HepG2 (cell line): ENCODE results near the gene CDC6. TPM values are rescaled to one million over a fixed set of nuclear protein-coding genes. Genes with fewer than 3 reads are reported as not detected.

ENCODE experiments used
- ARID2 ChIP-seq: sonication (generic); formaldehyde crosslinking; IDR thresholded peaks from 2 replicates; pipeline ENCODE4 v1.8.1; 2022; ENCODE audit warnings: mild to moderate bottlenecking, missing genetic modification reagents, borderline replicate concordance
- BCL3 ChIP-seq: sonication (generic); formaldehyde crosslinking; IDR thresholded peaks from 2 replicates; pipeline ENCODE4 v1.5.1; 2020; ENCODE audit warnings: mild to moderate bottlenecking, missing genetic modification reagents, moderate library complexity
- BCLAF1 ChIP-seq: fragments of 450-650 bp; IDR thresholded peaks from 2 replicates; pipeline ENCODE4 v1.6.1; 2017; ENCODE audit warnings: mild to moderate bottlenecking
- CHCHD3 ChIP-seq: sonication (generic); formaldehyde crosslinking; IDR thresholded peaks from 2 replicates; pipeline ENCODE4 v1.8.0; 2022; ENCODE audit warnings: mild to moderate bottlenecking, missing genetic modification reagents, moderate library complexity
- DRAP1 ChIP-seq: IDR thresholded peaks from 2 replicates; pipeline ENCODE4 v1.6.1; 2016; ENCODE audit warnings: missing genetic modification reagents, missing compliant biosample characterization
- FOSL2 ChIP-seq: sonication (generic); formaldehyde crosslinking; IDR thresholded peaks from 2 replicates; pipeline ENCODE4 v1.4.0; 2020; ENCODE audit warnings: missing genetic modification reagents
- HIC2 ChIP-seq: sonication (generic); formaldehyde crosslinking; IDR thresholded peaks from 2 replicates; pipeline ENCODE4 v1.9.0; 2022; ENCODE audit warnings: low read depth, missing genetic modification reagents
- HMG20A ChIP-seq: IDR thresholded peaks from 2 replicates; pipeline ENCODE4 v1.6.1; 2016; ENCODE audit warnings: borderline replicate concordance
- HNF4G ChIP-seq, 2 experiments: sonication (generic) in 1 of 2; formaldehyde crosslinking in 1 of 2; IDR thresholded peaks; 2 replicates each; pipeline versions ENCODE4 v1.4.0 to v1.6.1; 2011 to 2020; ENCODE audit warnings: borderline replicate concordance in 2 of 2, low read depth in 2 of 2, mild to moderate bottlenecking in 2 of 2, low read length in 1 of 2, missing genetic modification reagents in 1 of 2, moderate library complexity in 1 of 2
- PAX8 ChIP-seq: sonication (generic); formaldehyde crosslinking; IDR thresholded peaks from 2 replicates; pipeline ENCODE4 v1.8.0; 2022; ENCODE audit warnings: mild to moderate bottlenecking, missing genetic modification reagents, borderline replicate concordance
- PHF5A ChIP-seq: IDR thresholded peaks from one replicate; pipeline ENCODE4 v1.6.1; 2018; ENCODE audit warnings: low read depth, missing genetic modification reagents; ENCODE audit not compliant: unreplicated experiment
- RXRA ChIP-seq: sonication (generic); formaldehyde crosslinking; IDR thresholded peaks from 2 replicates; pipeline ENCODE4 v1.5.1; 2020; ENCODE audit warnings: missing genetic modification reagents
- SP1 ChIP-seq, 2 experiments: fragments of 450-650 bp in 1 of 2; sonication (generic) in 1 of 2; formaldehyde crosslinking in 1 of 2; IDR thresholded peaks; 2 replicates each; pipeline versions ENCODE4 v1.4.0 to v1.6.1; 2016 to 2020; ENCODE audit warnings: missing genetic modification reagents in 1 of 2
- TEF ChIP-seq: sonication (generic); formaldehyde crosslinking; IDR thresholded peaks from 2 replicates; pipeline ENCODE4 v1.5.0; 2020; ENCODE audit warnings: missing genetic modification reagents
- TGIF2 ChIP-seq: IDR thresholded peaks from 2 replicates; pipeline ENCODE4 v1.6.1; 2016; ENCODE audit warnings: control low read depth, missing compliant biosample characterization
- YEATS2 ChIP-seq: sonication (generic); formaldehyde crosslinking; IDR thresholded peaks from 2 replicates; pipeline ENCODE4 v1.4.0; 2020; ENCODE audit warnings: missing genetic modification reagents, borderline replicate concordance
- ZBTB3 ChIP-seq: sonication (generic); formaldehyde crosslinking; IDR thresholded peaks from 2 replicates; pipeline ENCODE4 v1.4.0; 2020; ENCODE audit warnings: low read depth, mild to moderate bottlenecking, moderate library complexity, missing genetic modification reagents, borderline replicate concordance
- ZNF207 ChIP-seq: fragments of 450-650 bp; IDR thresholded peaks from 2 replicates; pipeline ENCODE4 v1.6.1; 2016; ENCODE audit warnings: antibody characterized with exemption, borderline replicate concordance
- ZNF234 ChIP-seq: sonication (generic); formaldehyde crosslinking; conservative IDR thresholded peaks from 2 replicates; pipeline ENCODE4 v1.5.1; 2020; ENCODE audit warnings: mild to moderate bottlenecking, missing genetic modification reagents
- ZNF337 ChIP-seq: sonication (generic); formaldehyde crosslinking; IDR thresholded peaks from 2 replicates; pipeline ENCODE4 v1.5.1; 2020; ENCODE audit warnings: missing genetic modification reagents, low read depth, mild to moderate bottlenecking, borderline replicate concordance
- ZNF766 ChIP-seq: sonication (generic); formaldehyde crosslinking; IDR thresholded peaks from 2 replicates; pipeline ENCODE4 v1.5.0; 2020; ENCODE audit warnings: missing genetic modification reagents, borderline replicate concordance
- polyA plus RNA-seq, 8 experiments: library from polyadenylated mRNA; depleted of rRNA in 3 of 8; stranded (reverse) in 7 of 8; unstranded in 1 of 8; fragments of >200 nt; fragmentation: Illumina TruSeq in 4 of 8; extraction: Trizol in 4 of 8; gene quantifications; 2 replicates each; pipeline versions ENCODE4 v1.2.1 to v1.2.3, GENCODE V29; 2011 to 2016; ENCODE audit warnings: low read depth in 4 of 8, missing spikeins in 1 of 8, mixed read lengths in 1 of 8; ENCODE audit not compliant: insufficient read depth in 1 of 8
- total RNA-seq, 5 experiments: library from RNA; depleted of rRNA; stranded (reverse); fragments of >200 nt; fragmentation: Illumina TruSeq; extraction: Trizol; gene quantifications; 2 replicates each; pipeline ENCODE4 v1.2.3, GENCODE V29; 2016; ENCODE audit warnings: low read depth in 1 of 5

Gene CDC6
- total and polyA plus RNA-seq, 2 of the 13 experiments (the other 11 are each of a cell fraction or from before 2014, with no cell fraction given) = 17.4 to 114 TPM

- TF ChIP-seq BCLAF1 (no peak), TGIF2 (CRISPR knock-in tag) (peak; percentile 98), RXRA (CRISPR knock-in tag) (peak; percentile 80; the same call in 1 of the 2 replicates), PHF5A (CRISPR knock-in tag) (no peak), YEATS2 (CRISPR knock-in tag) (peak; percentile 99), ZBTB3 (CRISPR knock-in tag) (no peak; the same call in 1 of the 2 replicates), HIC2 (CRISPR knock-in tag) (peak; percentile 61; the same call in 1 of the 2 replicates), ARID2 (peak; percentile 92), FOSL2 (CRISPR knock-in tag) (peak; percentile 52), HMG20A (CRISPR knock-in tag) (no peak), DRAP1 (CRISPR knock-in tag) (peak; percentile 92), SP1 (IDR thresholded peaks at IDR 0.05) (no peak), SP1 (CRISPR knock-in tag; IDR thresholded peaks at IDR 0.05) (peak; percentile 85), CHCHD3 (CRISPR knock-in tag) (peak; percentile 87), ZNF337 (CRISPR knock-in tag) (0 out of 2 replicates have a peak, but pooled peaks have one; percentile 80), HNF4G (IDR thresholded peaks at IDR 0.05; ENCODE audit: borderline replicate concordance, low read depth, low read length) (no peak), HNF4G (CRISPR knock-in tag; IDR thresholded peaks at IDR 0.05; ENCODE audit: borderline replicate concordance, low read depth) (peak; percentile 62; the same call in 1 of the 2 replicates), BCL3 (CRISPR knock-in tag) (peak; percentile 95), ZNF207 (no peak), ZNF766 (CRISPR knock-in tag) (no peak; the same call in 1 of the 2 replicates), PAX8 (CRISPR knock-in tag) (peak; percentile 43; the same call in 1 of the 2 replicates), ZNF234 (CRISPR knock-in tag) (no peak), TEF (CRISPR knock-in tag) (0 out of 2 replicates have a peak, but pooled peaks have one; percentile 21)
Observed at GRCh38 chr17:40287494-40288369, at the start of gene CDC6 (continued).
